ENCODE results near the gene PEMT.

PEMT gene

DNA sequence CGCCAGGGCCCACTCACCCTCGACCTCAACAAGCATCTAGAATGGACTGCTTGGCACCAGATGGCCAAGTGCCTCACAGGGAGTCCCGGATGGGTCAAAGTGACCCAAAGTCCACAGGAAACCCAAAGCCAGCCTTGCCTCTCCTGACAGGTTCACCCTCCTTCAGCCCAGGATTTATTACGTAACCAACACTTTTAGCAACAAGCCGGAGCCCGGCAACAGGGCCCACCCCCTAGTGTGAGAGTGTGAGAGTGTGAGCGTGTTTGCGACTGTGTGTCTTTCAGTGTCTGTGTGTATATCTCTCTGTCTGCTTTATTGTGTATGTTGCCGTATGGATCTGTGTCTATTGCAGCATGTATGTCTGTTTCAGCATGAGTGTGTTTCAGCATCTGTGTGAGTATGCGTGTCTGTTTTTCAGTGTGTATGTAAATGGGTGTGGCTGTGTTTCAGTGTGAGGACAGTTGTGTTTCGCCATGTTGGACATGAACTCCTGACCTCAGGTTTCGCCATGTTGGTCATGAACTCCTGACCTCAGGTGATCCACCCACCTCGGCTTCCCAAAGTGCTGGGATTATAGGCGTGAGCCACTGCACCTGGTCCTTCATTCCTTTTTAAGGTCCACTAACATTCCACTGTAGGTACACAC, 13.7 kb upstream of the PEMT start:
- Histone ChIP-seq H3K9me3 (ENCODE audit: low read length) (no peaks in the 10 kb centered on the region), H3K27ac (ENCODE audit: low read depth, low read length, poor library complexity, severe bottlenecking) (no peak overlapping the region), H4K20me1 (ENCODE audit: insufficient read depth, low read length) (no peaks in the 10 kb centered on the region), H3K9ac (ENCODE audit: low read length) (no peak overlapping the region), H3K9me2 (ENCODE audit: low read depth, low read length) (no peaks in the 10 kb centered on the region), H3K4me3 (ENCODE audit: low read depth, low read length, poor library complexity, severe bottlenecking) (no peak overlapping the region), H3K4me1 (ENCODE audit: insufficient read depth, low read length, severe bottlenecking) (no peaks in the 10 kb centered on the region), H3K27me3 (ENCODE audit: insufficient read depth, low read length) (no peaks in the 10 kb centered on the region), H3F3A (ENCODE audit: insufficient read depth, low read length) (no peaks in the 10 kb centered on the region), H3K79me2 (ENCODE audit: insufficient read depth, low read length) (no peaks in the 10 kb centered on the region), H2AFZ (ENCODE audit: low read length) (no peak overlapping the region), H3K4me2 (ENCODE audit: low read length) (no peak overlapping the region), H3K36me3 (ENCODE audit: insufficient read depth, low read length) (no peaks in the 10 kb centered on the region; the same call in 1 of the 2 replicates)
- TF ChIP-seq EZH2 (IDR thresholded peaks at IDR 0.05; ENCODE audit: borderline replicate concordance, low read length), result no peak
- TF ChIP-seq CTCF (IDR thresholded peaks at IDR 0.05; ENCODE audit: low read length), result no peak

- no peaks in the 10 kb centered on the region for H3K9me2 ChIP-seq (ENCODE audit: low read depth, low read length)
- H3K9ac ChIP-seq (ENCODE audit: low read length), result no peak overlapping the region
- H3F3A ChIP-seq (ENCODE audit: insufficient read depth, low read length), result no peaks in the 10 kb centered on the region
- no peaks in the 10 kb centered on the region for H3K9me3 ChIP-seq (ENCODE audit: low read length)
- no peaks in the 10 kb centered on the region; the same call in 1 of the 2 replicates for H3K36me3 ChIP-seq (ENCODE audit: insufficient read depth, low read length)
- H3K79me2 ChIP-seq (ENCODE audit: insufficient read depth, low read length), result no peaks in the 10 kb centered on the region
- no peaks in the 10 kb centered on the region for H3K4me1 ChIP-seq (ENCODE audit: insufficient read depth, low read length, severe bottlenecking)
- H3K27ac ChIP-seq (ENCODE audit: low read depth, low read length, poor library complexity, severe bottlenecking), result no peak overlapping the region
- no peak overlapping the region for H2AFZ ChIP-seq (ENCODE audit: low read length)
- TF ChIP-seq EZH2 (IDR thresholded peaks at IDR 0.05; ENCODE audit: borderline replicate concordance, low read length) (no peak), CTCF (IDR thresholded peaks at IDR 0.05; ENCODE audit: low read length) (no peak)
- no peaks in the 10 kb centered on the region for H3K27me3 ChIP-seq (ENCODE audit: insufficient read depth, low read length)
- no peaks in the 10 kb centered on the region for H4K20me1 ChIP-seq (ENCODE audit: insufficient read depth, low read length)
- no peak overlapping the region for H3K4me2 ChIP-seq (ENCODE audit: low read length)
- H3K4me3 ChIP-seq (ENCODE audit: low read depth, low read length, poor library complexity, severe bottlenecking), result no peak overlapping the region
These were observed 12.4 kb upstream of the PEMT start for GRCh38 chr17:17603895-17604225.

DNA sequence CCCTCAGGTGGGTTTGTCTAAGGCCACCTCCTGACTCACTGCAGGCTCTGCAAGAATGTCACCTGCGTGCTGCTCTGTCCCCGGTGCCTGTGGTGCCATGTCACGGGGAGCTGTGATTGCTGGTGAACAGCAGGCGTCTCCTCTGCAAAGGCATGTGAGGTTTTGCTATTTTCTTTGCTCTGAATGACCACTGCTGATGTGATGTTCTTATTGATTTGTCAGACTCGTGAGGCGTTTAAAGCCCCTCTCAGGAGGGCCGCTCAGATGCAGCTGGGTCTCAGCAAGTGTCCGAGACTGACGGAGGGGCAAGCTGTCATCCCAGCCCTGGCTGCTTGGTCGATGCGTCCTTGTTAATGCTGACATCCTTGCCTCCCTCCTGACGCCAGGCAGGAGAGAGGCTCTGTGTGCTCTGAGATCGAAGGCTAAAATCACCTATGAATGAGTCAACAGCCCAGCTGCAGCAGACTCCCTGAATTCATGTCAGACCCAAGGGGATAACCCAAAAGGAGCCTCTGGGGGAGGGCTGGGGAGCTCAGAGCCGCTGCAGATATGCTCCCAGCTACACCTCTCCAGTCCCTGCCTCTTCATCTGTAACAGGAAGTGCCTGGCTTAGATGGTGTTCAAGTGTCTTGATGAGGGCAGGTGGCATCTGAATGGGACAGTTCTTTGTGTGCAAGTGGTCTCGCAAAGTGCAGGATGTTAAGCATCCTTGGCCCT, 11.8 kb upstream of the PEMT start:
- no peaks in the 10 kb centered on the region for H4K20me1 ChIP-seq (ENCODE audit: insufficient read depth, low read length)
- H3K9me2 ChIP-seq (ENCODE audit: low read depth, low read length), result no peaks in the 10 kb centered on the region
- TF ChIP-seq CTCF (IDR thresholded peaks at IDR 0.05; ENCODE audit: low read length) (no peak), EZH2 (IDR thresholded peaks at IDR 0.05; ENCODE audit: borderline replicate concordance, low read length) (no peak)
- H3K4me1 ChIP-seq (ENCODE audit: insufficient read depth, low read length, severe bottlenecking), result no peaks in the 10 kb centered on the region
- no peaks in the 10 kb centered on the region; the same call in 1 of the 2 replicates for H3K36me3 ChIP-seq (ENCODE audit: insufficient read depth, low read length)
- no peaks in the 10 kb centered on the region for H3K27me3 ChIP-seq (ENCODE audit: insufficient read depth, low read length)
- H3K4me3 ChIP-seq (ENCODE audit: low read depth, low read length, poor library complexity, severe bottlenecking), result no peak overlapping the region
- no peak overlapping the region for H3K27ac ChIP-seq (ENCODE audit: low read depth, low read length, poor library complexity, severe bottlenecking)
- no peaks in the 10 kb centered on the region for H3K79me2 ChIP-seq (ENCODE audit: insufficient read depth, low read length)
- no peak overlapping the region for H2AFZ ChIP-seq (ENCODE audit: low read length)
- no peaks in the 10 kb centered on the region for H3F3A ChIP-seq (ENCODE audit: insufficient read depth, low read length)
- H3K9me3 ChIP-seq (ENCODE audit: low read length), result no peaks in the 10 kb centered on the region
- no peak overlapping the region for H3K4me2 ChIP-seq (ENCODE audit: low read length)
- H3K9ac ChIP-seq (ENCODE audit: low read length), result no peak overlapping the region
